Stomach smooth muscle (tissue), 2 donors: ENCODE results near the gene VTI1A.

Experiments used
- H3K27ac ChIP-seq: one replicate; pipeline ENCODE4 v1.7.0; 2013; ENCODE audit warnings: mild to moderate bottlenecking, low read length, inconsistent platforms
- H3K27me3 ChIP-seq, 2 donors: one replicate each; pipeline ENCODE4 v1.7.0; 2013; ENCODE audit warnings: low read length in 2 of 2; ENCODE audit not compliant: insufficient read depth in 2 of 2, control insufficient read depth in 1 of 2
- H3K36me3 ChIP-seq, 2 donors: one replicate each; pipeline ENCODE4 v1.7.0; 2013; ENCODE audit warnings: low read length in 2 of 2; ENCODE audit not compliant: control insufficient read depth in 2 of 2, insufficient read depth in 2 of 2
- H3K4me1 ChIP-seq: one replicate; pipeline ENCODE4 v1.7.0; 2013; ENCODE audit warnings: low read length; ENCODE audit not compliant: control insufficient read depth, insufficient read depth
- H3K4me3 ChIP-seq, 2 donors: one replicate each; pipeline ENCODE4 v1.7.0; 2013; ENCODE audit warnings: low read length in 2 of 2
- H3K9ac ChIP-seq, 2 donors: one replicate each; pipeline ENCODE4 v1.7.0; 2013; ENCODE audit warnings: low read length in 2 of 2, mild to moderate bottlenecking in 1 of 2
- H3K9me3 ChIP-seq, 2 donors: one replicate each; pipeline ENCODE4 v1.7.0; 2013; ENCODE audit warnings: low read length in 2 of 2; ENCODE audit not compliant: control insufficient read depth in 2 of 2
- donor health status: healthy.
- donor health status: Pancreatic carcinoma.

The VTI1A gene

DNA sequence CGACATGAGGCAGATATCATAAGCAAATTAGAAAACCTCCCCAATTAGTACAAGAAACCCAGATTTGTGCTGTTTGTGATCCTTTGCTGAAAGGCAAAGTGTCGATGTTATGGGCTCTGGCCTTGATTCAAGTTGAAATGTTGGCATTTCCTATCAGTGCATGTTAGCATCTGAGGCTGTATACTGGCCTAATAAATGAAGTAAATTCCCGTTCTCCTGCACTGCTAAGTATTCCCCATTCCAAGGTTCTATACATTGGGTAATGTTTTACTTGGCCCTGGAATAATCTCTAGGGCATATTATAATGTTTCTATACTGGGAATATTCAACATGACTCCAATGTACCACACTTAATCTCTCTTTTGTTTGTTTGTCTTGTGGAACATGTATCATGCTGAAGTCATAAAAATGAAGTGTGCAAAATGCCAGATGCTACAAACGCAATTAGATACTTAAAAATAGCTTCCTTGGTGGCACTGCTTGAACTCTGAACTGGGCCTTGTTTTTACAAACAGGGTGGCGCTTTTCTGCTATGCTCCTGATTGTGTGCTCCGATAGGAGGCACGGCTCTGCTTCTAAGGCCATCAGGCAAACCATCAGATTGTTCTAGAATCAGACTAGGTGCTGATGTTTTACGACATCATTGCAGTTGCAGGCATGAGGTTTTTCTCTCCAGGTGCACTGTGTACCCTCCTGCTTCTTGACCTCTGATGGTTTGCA lies 346.3 kb downstream of the VTI1A start:
- Histone ChIP-seq H3K4me1 (peaks cover 3% of the 10 kb centered on the region), H3K27ac (no peak overlapping the region), H3K4me3 (no peak overlapping the region), H3K9ac (no peak overlapping the region), H3K27me3 (no peaks in the 10 kb centered on the region), H3K9me3 (no peaks in the 10 kb centered on the region), H3K36me3 (no peaks in the 10 kb centered on the region)

DNA sequence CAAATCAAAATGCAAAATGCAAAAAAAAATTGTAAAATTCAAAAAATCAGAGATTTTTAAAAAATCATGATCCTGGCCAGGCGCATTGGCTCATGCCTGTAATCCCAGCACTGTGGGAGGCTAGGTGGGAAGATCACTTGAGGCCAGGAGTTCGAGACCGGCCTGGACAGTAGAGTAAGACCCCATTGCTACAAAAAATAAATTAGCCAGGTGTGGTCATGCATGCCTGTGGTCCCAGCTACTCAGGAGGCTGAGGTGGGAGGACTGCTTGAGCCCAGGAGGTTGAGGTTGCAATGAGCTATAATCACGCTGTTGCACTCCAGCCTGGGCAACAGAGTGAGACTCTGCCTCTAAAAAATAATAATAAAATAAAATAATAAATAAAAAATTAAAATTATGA lies 347.2 kb downstream of the VTI1A start:
- Histone ChIP-seq H3K4me3 (no peak overlapping the region), H3K27ac (no peak overlapping the region), H3K36me3 (no peaks in the 10 kb centered on the region), H3K9me3 (no peaks in the 10 kb centered on the region), H3K9ac (no peak overlapping the region), H3K4me1 (peaks cover 3% of the 10 kb centered on the region), H3K27me3 (no peaks in the 10 kb centered on the region)

DNA sequence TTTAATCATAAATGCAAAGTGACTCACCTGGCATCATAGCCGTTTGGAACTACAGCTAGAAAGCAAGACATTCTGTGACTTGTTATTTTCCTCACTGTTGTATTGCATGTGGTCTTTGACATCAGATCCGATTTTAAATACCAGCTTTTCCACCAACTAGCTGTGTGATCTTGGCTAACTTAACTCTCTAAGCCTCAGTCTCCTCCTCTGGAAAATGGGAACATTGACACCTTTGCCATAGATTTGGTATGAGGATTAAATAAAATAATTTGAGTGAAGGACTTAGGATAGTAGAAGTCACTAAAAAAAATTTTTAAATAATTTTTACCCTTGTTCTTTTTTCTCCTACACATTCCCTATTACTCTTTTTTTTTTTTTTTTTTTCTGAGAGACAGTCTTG lies 348.1 kb downstream of the VTI1A start:
- no peak overlapping the region for H3K9ac ChIP-seq
- no peak overlapping the region for H3K4me3 ChIP-seq
- H3K9me3 ChIP-seq, result no peaks in the 10 kb centered on the region
- H3K27me3 ChIP-seq, result no peaks in the 10 kb centered on the region
- no peak overlapping the region for H3K27ac ChIP-seq
- no peaks in the 10 kb centered on the region for H3K36me3 ChIP-seq
- peaks cover 3% of the 10 kb centered on the region for H3K4me1 ChIP-seq

DNA sequence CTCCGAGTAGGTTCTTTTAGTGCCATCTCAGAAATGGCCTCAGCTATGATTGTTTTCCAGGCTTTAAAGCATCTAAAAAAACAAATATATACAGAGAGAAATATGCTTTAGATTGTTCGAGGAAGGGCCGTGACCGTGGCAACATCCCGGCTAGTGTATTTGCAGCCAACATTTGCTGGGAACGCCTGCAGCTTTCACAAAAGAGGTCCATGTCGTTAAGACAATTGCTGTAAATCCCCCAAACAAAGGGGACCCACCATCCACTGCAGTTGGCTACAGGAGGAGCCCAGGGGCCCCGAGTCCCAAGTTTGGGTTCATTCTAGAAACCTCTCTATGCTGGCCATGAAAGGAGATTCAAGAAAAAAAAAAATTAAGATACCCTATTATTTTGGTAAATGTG lies 350.2 kb downstream of the VTI1A start:
- no peaks in the 10 kb centered on the region for H3K36me3 ChIP-seq
- H3K4me1 ChIP-seq, result peaks cover 3% of the 10 kb centered on the region
- no peak overlapping the region for H3K9ac ChIP-seq
- no peaks in the 10 kb centered on the region for H3K27me3 ChIP-seq
- no peak overlapping the region for H3K4me3 ChIP-seq
- no peak overlapping the region for H3K27ac ChIP-seq
- no peaks in the 10 kb centered on the region for H3K9me3 ChIP-seq

DNA sequence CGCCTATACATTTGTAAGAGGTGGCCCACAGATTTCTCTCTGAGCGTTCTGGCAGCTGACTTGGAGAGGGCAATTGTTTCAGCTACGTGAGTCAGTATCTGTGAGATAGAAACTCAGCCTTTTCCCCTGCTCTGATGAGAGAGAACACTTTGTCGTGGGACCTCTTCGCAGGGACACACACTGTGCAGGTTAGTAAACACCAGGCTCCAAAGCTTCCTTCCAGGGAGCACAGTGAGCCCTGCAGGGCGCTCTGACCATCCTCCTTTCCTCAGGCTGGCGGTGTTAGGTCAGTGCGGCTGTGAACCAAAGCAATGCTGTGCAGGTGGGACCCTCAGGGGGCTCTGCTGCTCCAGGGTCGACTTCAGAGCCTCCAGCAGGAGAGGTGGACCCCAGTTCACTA lies 350.8 kb downstream of the VTI1A start:
- Histone ChIP-seq H3K9me3 (no peaks in the 10 kb centered on the region), H3K27me3 (no peaks in the 10 kb centered on the region), H3K9ac (no peak overlapping the region), H3K4me3 (no peak overlapping the region), H3K27ac (no peak overlapping the region), H3K36me3 (no peaks in the 10 kb centered on the region), H3K4me1 (peaks cover 3% of the 10 kb centered on the region)

DNA sequence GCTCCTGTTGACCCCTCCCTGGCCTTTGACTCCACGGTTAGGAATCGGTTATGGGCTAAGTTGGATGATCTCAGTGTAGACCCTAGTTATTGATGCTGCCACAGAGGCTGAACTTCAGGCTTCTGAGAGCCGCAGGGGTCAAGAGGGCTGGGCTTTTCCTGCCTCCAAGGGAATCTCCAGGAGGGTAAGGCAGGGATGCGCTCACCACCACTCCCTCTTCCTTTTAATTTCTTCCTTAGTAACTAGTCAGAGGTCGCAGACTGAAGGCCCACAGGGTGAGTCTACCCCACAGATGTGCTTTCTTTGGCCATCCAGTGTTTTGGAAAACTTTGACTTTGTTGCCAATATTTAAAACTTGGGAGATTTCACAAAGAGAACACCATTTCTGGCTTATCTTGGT lies 352.0 kb downstream of the VTI1A start:
- H3K9me3 ChIP-seq, result no peaks in the 10 kb centered on the region
- H3K4me1 ChIP-seq, result peaks cover under 1% of the 10 kb centered on the region

DNA sequence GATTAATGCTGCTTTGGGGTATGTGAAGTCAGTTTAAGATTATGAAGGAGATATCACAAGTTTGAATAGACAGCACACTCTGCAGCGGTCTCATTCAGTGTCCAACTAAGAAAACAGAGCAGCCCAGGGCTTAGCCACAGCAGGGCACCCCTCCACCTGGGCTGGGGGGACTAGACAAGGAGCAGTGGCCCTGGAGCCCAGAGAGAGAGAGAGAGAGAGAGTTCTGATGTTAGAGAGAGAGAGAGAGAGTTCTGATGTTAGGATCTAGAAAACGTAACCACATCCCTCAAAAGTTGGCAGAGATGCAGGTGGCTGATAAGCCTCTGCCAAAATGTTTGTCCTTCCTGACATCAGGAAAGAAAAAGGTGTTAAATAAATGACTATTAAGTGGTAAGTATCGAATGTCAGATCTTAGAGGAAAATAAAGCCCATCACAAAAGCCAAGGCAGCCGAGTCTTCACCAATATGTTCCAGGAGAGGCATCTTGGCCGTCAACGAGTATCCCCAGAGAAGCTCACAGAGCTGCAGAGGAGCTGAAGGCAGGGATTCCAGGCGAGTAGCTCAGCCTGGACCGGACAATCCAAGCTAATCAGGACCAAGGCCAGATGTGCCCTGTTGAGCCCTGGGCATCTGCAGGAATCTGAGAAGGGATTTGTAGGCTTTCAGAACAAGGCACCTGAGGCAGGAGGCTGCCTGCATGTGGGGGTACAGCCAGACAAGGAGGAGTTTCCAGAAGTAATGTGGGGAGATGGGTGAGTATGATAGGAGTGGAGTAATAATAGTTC lies 352.9 kb downstream of the VTI1A start:
- no peak overlapping the region for H3K27ac ChIP-seq
- no peaks in the 10 kb centered on the region for H3K36me3 ChIP-seq
- H3K4me1 ChIP-seq, result peaks cover 3% of the 10 kb centered on the region
- no peaks in the 10 kb centered on the region for H3K27me3 ChIP-seq
- no peaks in the 10 kb centered on the region for H3K9me3 ChIP-seq
- H3K4me3 ChIP-seq, result no peak overlapping the region
- H3K9ac ChIP-seq, result no peak overlapping the region

More for the DNA sequence above, 352.0 kb downstream of the VTI1A start:
- Histone ChIP-seq H3K36me3 (no peaks in the 10 kb centered on the region), H3K27me3 (no peaks in the 10 kb centered on the region), H3K4me3 (no peak overlapping the region), H3K9ac (no peak overlapping the region), H3K27ac (no peak overlapping the region)

DNA sequence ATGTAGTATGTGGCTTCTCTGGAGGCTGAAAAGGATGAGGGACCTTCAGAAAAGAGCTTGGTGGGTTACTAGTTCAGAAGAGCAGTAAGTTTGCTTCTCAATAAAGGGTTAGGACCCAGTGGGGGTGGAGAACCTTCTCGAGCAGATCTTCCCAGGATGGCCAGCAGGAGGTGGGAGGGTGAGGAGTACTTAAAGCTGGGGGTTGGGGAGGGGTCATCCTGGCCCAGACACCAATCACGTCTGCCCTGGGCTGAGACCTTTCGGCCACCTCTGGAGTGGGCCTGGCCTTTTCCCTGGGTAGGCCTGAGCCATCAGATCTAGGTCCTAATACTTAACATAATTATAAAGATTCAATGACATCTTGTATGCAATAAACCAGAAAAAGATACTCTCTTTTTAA lies 354.0 kb downstream of the VTI1A start:
- H3K27me3 ChIP-seq, result no peaks in the 10 kb centered on the region
- no peak overlapping the region for H3K27ac ChIP-seq
- H3K4me1 ChIP-seq, result peaks cover 3% of the 10 kb centered on the region
- H3K9ac ChIP-seq, result no peak overlapping the region
- no peaks in the 10 kb centered on the region for H3K9me3 ChIP-seq
- H3K36me3 ChIP-seq, result no peaks in the 10 kb centered on the region
- no peak overlapping the region for H3K4me3 ChIP-seq

DNA sequence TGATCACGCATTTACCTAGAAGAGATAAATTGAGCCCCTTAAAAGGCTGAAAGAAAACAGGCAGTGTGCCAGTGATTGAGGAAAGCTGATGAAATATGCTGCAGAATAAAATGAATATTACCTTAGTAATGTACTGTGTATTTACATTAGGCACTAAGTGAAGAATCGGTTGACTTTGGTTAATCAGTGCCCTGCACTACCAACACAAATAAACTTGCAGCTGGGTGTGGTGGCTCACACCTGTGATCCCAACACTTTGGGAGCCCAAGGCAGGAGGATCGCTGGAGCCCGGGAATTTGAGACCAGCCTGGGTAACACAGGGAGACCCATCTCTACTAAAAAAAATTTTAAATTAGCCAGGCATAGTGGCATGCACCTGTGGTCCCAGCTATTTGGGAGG lies 354.7 kb downstream of the VTI1A start:
- no peaks in the 10 kb centered on the region for H3K36me3 ChIP-seq
- no peak overlapping the region for H3K27ac ChIP-seq
- H3K9ac ChIP-seq, result no peak overlapping the region
- H3K27me3 ChIP-seq, result no peaks in the 10 kb centered on the region
- H3K4me1 ChIP-seq, result peaks cover 3% of the 10 kb centered on the region
- no peaks in the 10 kb centered on the region for H3K9me3 ChIP-seq
- no peak overlapping the region for H3K4me3 ChIP-seq

DNA sequence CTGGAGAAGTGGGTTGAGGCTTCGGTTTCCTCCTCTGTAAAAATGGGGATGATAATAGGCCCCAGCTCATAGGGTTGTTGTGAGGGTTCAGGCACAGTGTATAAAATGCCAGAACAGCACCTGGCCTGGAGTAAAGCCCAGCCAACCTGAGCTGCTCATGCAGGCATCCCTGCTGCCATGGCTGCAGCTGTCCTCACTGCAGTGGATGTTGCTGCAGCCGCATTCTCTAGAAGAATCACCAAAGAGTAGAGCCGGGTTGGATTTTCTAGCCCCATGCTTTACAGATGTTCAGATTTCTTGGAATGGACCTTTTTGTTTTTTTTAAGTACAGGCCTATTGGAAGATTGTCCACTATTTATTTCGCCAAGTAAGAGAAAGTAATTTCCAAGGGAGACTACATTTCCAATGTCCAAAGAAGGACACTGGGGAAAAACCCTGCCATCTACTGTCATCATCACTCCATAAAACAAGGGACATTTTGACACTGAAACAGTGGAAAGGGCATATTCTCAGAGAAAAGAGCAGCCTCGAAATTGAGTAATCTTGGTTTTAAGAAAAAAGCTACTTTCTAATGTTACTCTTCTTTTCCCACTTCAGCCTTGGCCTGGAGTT lies 355.5 kb downstream of the VTI1A start:
- H3K9me3 ChIP-seq, result no peaks in the 10 kb centered on the region
- H3K4me1 ChIP-seq, result peaks cover 3% of the 10 kb centered on the region
- H3K4me3 ChIP-seq, result no peak overlapping the region
- no peaks in the 10 kb centered on the region for H3K27me3 ChIP-seq
- H3K27ac ChIP-seq, result no peak overlapping the region
- H3K9ac ChIP-seq, result no peak overlapping the region
- peaks cover 0 to 2% of the 10 kb centered on the region in 2 donors for H3K36me3 ChIP-seq
